AG09319 (cell line): ENCODE measurements around the gene PAM.

ENCODE experiments used
- DNase-seq: peaks from one replicate; pipeline ENCODE4 v3.0.0-alpha.2; 2010; ENCODE audit warnings: low read depth; ENCODE audit errors: extremely low read depth
- TF ChIP-seq, protein P1 (sequence below): IDR thresholded peaks from 2 replicates; pipeline ENCODE4 v1.5.1; 2011; ENCODE audit warnings: low read depth, mild to moderate bottlenecking, inconsistent platforms, low read length, moderate library complexity

The PAM gene

DNA sequence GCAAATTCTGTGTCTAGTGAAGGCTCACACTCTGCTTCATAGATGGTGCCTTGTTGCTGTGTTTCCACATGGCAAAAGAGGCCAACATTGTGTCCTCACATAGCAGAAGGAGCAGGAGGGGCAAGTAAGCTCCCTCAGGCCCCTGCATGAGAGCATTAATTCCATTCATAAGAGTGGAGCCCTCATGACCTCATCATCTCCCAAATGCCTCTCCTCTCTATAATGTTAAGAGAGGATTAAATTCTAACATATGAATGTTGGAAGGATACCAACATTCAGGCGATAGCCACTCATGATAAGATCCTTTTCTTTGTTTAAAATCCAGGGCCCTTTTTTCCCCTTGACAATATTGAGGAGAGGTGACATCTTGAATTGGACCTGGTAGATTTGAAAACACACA is 35.2 kb upstream of the PAM start:
- TF ChIP-seq, protein P1, sequence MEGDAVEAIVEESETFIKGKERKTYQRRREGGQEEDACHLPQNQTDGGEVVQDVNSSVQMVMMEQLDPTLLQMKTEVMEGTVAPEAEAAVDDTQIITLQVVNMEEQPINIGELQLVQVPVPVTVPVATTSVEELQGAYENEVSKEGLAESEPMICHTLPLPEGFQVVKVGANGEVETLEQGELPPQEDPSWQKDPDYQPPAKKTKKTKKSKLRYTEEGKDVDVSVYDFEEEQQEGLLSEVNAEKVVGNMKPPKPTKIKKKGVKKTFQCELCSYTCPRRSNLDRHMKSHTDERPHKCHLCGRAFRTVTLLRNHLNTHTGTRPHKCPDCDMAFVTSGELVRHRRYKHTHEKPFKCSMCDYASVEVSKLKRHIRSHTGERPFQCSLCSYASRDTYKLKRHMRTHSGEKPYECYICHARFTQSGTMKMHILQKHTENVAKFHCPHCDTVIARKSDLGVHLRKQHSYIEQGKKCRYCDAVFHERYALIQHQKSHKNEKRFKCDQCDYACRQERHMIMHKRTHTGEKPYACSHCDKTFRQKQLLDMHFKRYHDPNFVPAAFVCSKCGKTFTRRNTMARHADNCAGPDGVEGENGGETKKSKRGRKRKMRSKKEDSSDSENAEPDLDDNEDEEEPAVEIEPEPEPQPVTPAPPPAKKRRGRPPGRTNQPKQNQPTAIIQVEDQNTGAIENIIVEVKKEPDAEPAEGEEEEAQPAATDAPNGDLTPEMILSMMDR: no peak
- DNase-seq: no peak

DNA sequence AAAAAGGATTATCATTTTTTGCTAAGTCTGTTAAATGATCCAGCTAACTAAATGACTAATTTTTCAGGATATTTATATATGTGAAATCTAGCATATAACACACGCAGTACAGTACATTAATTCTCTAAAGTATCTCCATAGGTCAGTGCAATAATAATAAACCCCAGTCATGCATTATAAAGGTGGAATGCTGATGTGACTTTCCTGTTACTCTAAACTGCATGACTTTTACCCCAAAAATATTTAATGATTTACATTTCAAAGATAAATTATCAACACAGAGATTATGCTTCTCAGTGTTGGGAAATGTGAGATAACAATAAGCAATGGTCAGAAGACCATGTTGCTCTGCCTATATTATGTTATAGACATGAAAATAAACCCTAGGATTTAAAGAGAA is 34.1 kb upstream of the PAM start:
- TF ChIP-seq, protein P1: no peak
- DNase-seq: no peak

DNA sequence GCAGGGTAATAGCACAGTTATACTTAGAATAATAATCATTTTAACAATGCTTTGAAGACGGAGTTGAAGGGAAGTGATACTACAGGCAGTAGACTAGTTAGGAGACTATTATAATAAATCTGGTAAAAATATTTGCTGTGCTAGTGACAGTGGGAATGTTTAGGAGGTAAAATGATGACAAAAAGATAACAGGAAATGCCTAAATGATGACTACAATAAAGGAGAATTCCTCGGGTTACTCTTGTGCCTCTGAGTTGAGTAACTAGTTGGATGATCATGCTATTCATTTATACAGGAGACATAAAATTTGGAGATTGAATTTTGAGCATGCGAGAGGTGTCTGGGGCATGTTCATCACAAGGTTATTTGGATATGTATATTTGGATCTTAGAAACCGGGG is 32.2 kb upstream of the PAM start:
- TF ChIP-seq, protein P1: no peak
- DNase-seq: no peak

DNA sequence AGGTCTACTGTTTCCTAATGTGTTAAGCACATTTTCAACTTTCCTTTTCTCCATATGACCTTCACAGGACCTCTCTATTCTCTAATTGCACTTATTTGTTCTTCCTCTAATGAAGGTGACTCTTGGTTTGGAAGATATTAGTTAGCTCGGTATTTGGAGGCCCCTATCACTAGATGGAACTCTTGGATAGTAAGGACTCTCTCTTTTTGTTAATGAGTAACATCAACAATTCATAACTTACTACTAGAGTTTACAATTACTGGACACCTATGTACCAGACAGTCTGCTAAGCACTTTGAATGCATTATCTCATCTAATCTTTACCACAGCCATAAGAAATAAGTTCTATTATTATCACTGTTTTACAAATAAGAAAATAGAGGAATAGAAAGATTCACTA is 23.4 kb upstream of the PAM start:
- DNase-seq: no peak
- TF ChIP-seq, protein P1: no peak

DNA sequence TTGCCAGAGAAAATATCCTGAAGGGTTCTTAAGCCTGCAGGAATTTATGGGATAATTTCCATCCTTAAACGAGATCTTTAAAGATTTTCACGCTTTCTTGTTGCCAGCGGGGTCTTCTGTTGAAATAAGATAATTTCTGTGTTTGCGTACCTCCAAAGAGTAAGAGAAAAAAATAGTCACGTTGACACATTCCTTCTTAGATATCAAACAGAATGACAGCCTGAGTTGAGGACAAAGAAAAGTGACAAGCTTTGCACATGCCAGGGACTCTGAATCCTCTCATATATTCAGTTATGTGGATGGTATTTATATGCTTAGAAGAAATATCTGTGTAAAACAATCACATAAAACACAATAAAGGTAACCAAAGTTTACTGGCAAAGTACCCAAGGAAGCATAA is 21.6 kb upstream of the PAM start:
- no peak for DNase-seq
- TF ChIP-seq, protein P1: no peak

DNA sequence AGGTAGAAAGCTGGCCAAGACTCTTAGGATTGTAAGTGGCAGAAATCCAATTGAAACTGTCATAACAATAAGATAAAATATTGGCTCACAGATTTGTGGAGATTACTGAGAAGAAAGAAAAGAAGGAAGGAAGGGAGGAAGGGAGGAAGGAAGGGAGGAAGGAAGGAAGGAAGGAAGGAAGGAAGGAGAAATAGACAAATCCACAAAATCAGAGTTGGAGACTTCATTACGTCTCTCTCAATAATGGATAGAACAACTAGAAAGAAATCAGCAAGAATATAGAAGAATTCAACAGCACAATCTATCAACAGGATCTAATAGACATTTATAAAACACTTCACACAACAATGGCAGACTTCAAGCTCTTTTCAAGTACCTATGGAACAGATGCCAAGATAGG is 17.9 kb upstream of the PAM start:
- DNase-seq: no peak
- TF ChIP-seq, protein P1: no peak

DNA sequence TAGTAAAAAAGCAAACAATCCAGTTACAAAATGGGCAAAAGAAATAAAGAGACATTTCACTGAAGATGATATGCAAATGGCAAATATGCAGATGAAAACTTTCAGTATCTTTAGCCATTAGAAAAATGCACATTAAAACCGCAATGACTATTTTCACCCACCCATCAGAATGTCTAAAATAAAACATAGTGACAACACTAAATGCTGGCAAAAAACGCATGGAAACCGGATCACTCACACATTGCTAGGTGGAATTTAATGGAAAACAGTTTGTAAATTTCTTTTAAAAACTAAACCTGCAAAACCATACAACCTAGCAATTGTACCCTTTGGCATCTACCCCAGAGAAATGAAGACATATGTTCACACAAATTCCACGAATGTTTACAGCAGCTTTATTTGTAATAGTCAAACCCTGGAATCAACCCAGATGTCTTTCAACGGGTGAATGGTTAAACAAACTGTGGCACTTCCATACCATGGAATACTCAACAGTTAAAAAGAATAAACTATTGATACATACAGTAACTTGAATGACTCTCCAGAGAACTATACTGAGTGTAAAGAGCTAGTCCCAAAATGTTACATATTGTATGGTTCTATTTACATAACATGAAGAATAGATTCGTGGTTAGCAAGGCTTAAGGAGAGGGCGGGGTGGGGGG is 17.2 kb upstream of the PAM start:
- DNase-seq: no peak
- TF ChIP-seq, protein P1: no peak
